Measurements from ENCODE around the gene COPS2. TPM values are rescaled to one million over a fixed set of nuclear protein-coding genes. Genes with fewer than 3 reads are reported as not detected.

Gene COPS2
- total and polyA plus RNA-seq, 2 donors (not counting 1 experiment from before 2014, with no cell fraction given): 13.8 to 47.8 TPM

GRCh38 chr15:49135911-49136310 is 19.5 kb downstream of the COPS2 start:
- POLR2A ChIA-PET: no interaction called here
- CTCF ChIA-PET: interaction anchor here (1.5 kb wide), 1 partner anchor 10 kb away, joined by 8 read pairs; no protein-coding TSS in a partner anchor
- Histone ChIP-seq H3K27me3 (replicated peaks in 1 of 4; ENCODE audit: control extremely low read depth in 1 of 4, control insufficient read depth in 3 of 4, insufficient read depth in 4 of 4, low read length in 3 of 4) (no peaks in the 10 kb centered on the region), H3K4me2 (replicated peaks; ENCODE audit: low read depth, low read length, poor library complexity, severe bottlenecking) (no peak overlapping the region), H3K9ac (ENCODE audit: low read length) (no peak overlapping the region), H3K79me2 (ENCODE audit: control insufficient read depth, insufficient read depth, low read length) (no peaks in the 10 kb centered on the region), H3K4me3 (ENCODE audit: control extremely low read depth in 1 of 5, extremely low read depth in 1 of 5, insufficient read depth in 1 of 5, low read depth in 2 of 5, low read length in 4 of 5) (no peak overlapping the region), H3K9me3 (ENCODE audit: control extremely low read depth in 1 of 3, control insufficient read depth in 2 of 3, insufficient read depth in 1 of 3, low read length in 2 of 3) (no peaks in the 10 kb centered on the region), H4K20me1 (ENCODE audit: control insufficient read depth, insufficient read depth, low read length, poor library complexity, severe bottlenecking) (peaks cover 2% of the 10 kb centered on the region), H3K27ac (ENCODE audit: low read length in 2 of 2) (no peak overlapping the region), H3K36me3 (replicated peaks in 1 of 2; ENCODE audit: control extremely low read depth in 1 of 2, control insufficient read depth in 1 of 2, extremely low read depth in 1 of 2, insufficient read depth in 2 of 2, low read length in 1 of 2) (peaks cover 30 to 70% of the 10 kb centered on the region in 2 experiments), H2AFZ (ENCODE audit: insufficient read depth, low read depth, low read length, poor library complexity, severe bottlenecking) (no peak overlapping the region), H3K4me1 (ENCODE audit: control insufficient read depth in 2 of 2, insufficient read depth in 2 of 2, low read length in 2 of 2) (no peaks in the 10 kb centered on the region)
- Mint-ChIP-seq H3K27me3 (no peaks in the 10 kb centered on the region), H3K4me1 (no peaks in the 10 kb centered on the region), H3K27ac (no peak overlapping the region), H3K4me3 (no peak overlapping the region), H3K9me3 (ENCODE audit: insufficient read depth) (no peaks in the 10 kb centered on the region)
- DNase-seq (no peak), ATAC-seq (ENCODE audit: low read depth) (no peak)
- intact Hi-C loops (cut with micrococcal nuclease): no loop called here
- TF ChIP-seq, protein P1, sequence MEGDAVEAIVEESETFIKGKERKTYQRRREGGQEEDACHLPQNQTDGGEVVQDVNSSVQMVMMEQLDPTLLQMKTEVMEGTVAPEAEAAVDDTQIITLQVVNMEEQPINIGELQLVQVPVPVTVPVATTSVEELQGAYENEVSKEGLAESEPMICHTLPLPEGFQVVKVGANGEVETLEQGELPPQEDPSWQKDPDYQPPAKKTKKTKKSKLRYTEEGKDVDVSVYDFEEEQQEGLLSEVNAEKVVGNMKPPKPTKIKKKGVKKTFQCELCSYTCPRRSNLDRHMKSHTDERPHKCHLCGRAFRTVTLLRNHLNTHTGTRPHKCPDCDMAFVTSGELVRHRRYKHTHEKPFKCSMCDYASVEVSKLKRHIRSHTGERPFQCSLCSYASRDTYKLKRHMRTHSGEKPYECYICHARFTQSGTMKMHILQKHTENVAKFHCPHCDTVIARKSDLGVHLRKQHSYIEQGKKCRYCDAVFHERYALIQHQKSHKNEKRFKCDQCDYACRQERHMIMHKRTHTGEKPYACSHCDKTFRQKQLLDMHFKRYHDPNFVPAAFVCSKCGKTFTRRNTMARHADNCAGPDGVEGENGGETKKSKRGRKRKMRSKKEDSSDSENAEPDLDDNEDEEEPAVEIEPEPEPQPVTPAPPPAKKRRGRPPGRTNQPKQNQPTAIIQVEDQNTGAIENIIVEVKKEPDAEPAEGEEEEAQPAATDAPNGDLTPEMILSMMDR (IDR thresholded peaks at IDR 0.05): no peak
- TF ChIP-seq EZH2 (IDR thresholded peaks at IDR 0.05; ENCODE audit: borderline replicate concordance, insufficient read depth, low read depth, low read length, poor library complexity, severe bottlenecking): no peak
- WGBS (ENCODE audit: insufficient coverage): no CpG with 5 or more reads among the region's 3 CpGs

GRCh38 chr15:49135342-49135857 is 20.0 kb downstream of the COPS2 start:
- Histone ChIP-seq H2AFZ (ENCODE audit: insufficient read depth, low read depth, low read length, poor library complexity, severe bottlenecking) (no peak overlapping the region), H3K27me3 (replicated peaks in 1 of 4; ENCODE audit: control extremely low read depth in 1 of 4, control insufficient read depth in 3 of 4, insufficient read depth in 4 of 4, low read length in 3 of 4) (no peaks in the 10 kb centered on the region), H3K27ac (ENCODE audit: low read length in 2 of 2) (no peak overlapping the region), H3K9me3 (ENCODE audit: control extremely low read depth in 1 of 3, control insufficient read depth in 2 of 3, insufficient read depth in 1 of 3, low read length in 2 of 3) (no peaks in the 10 kb centered on the region), H3K4me3 (ENCODE audit: control extremely low read depth in 1 of 5, extremely low read depth in 1 of 5, insufficient read depth in 1 of 5, low read depth in 2 of 5, low read length in 4 of 5) (no peak overlapping the region), H3K9ac (ENCODE audit: low read length) (no peak overlapping the region), H3K4me2 (replicated peaks; ENCODE audit: low read depth, low read length, poor library complexity, severe bottlenecking) (no peak overlapping the region), H3K4me1 (ENCODE audit: control insufficient read depth in 2 of 2, insufficient read depth in 2 of 2, low read length in 2 of 2) (no peaks in the 10 kb centered on the region), H3K79me2 (ENCODE audit: control insufficient read depth, insufficient read depth, low read length) (no peaks in the 10 kb centered on the region), H4K20me1 (ENCODE audit: control insufficient read depth, insufficient read depth, low read length, poor library complexity, severe bottlenecking) (no peaks in the 10 kb centered on the region), H3K36me3 (replicated peaks in 1 of 2; ENCODE audit: control extremely low read depth in 1 of 2, control insufficient read depth in 1 of 2, extremely low read depth in 1 of 2, insufficient read depth in 2 of 2, low read length in 1 of 2) (peaks cover 29 to 69% of the 10 kb centered on the region in 2 experiments)
- no peak for ATAC-seq (ENCODE audit: low read depth)
- TF ChIP-seq, protein P1 (IDR thresholded peaks at IDR 0.05): no peak
- TF ChIP-seq EZH2 (IDR thresholded peaks at IDR 0.05; ENCODE audit: borderline replicate concordance, insufficient read depth, low read depth, low read length, poor library complexity, severe bottlenecking): no peak
- Mint-ChIP-seq H3K4me1 (no peaks in the 10 kb centered on the region), H3K9me3 (ENCODE audit: insufficient read depth) (no peaks in the 10 kb centered on the region), H3K4me3 (no peak overlapping the region), H3K27ac (no peak overlapping the region), H3K27me3 (no peaks in the 10 kb centered on the region)
- ChIA-PET CTCF (no interaction called here), POLR2A (no interaction called here)
- DNase-seq: no peak
- 80% methylated on average over 1 of the region's 2 CpGs for whole genome bisulfite sequencing (ENCODE audit: insufficient coverage)
- intact Hi-C loops (cut with micrococcal nuclease): no loop called here

All from B cell (primary cell).